Esophagus squamous epithelium (tissue), 5 donors: ENCODE results near the gene PIEZO1. TPM values are rescaled to one million over a fixed set of nuclear protein-coding genes. Genes with fewer than 3 reads are reported as not detected.

Source experiments
- DNase-seq: peaks from one replicate; lab custom pipeline; 2025; lab: John Stamatoyannopoulos, UW
- H3K27ac ChIP-seq, 4 donors: fragments of 200-600 bp; sonication (generic); one replicate each; pipeline ENCODE4 v1.5.1; 2016 to 2019; ENCODE audit warnings: mild to moderate bottlenecking in 1 of 4
- H3K27me3 ChIP-seq, 4 donors: fragments of 200-600 bp; sonication (generic); 1 replicate in 3 of 4; 2 replicates in 1 of 4; pipeline versions ENCODE4 v1.5.1 to v1.6.0; 2017 to 2021; ENCODE audit warnings: antibody characterized with exemption in 1 of 4
- H3K36me3 ChIP-seq, 3 donors: fragments of 200-600 bp; sonication (generic); one replicate each; pipeline ENCODE4 v1.5.1; 2016 to 2019
- H3K4me1 ChIP-seq, 3 donors: fragments of 200-600 bp; sonication (generic); one replicate each; pipeline ENCODE4 v1.5.1; 2017 to 2019
- H3K4me3 ChIP-seq, 4 donors: fragments of 200-600 bp; sonication (generic); 1 replicate in 3 of 4; 2 replicates in 1 of 4; pipeline ENCODE4 v1.5.1; 2016 to 2019; ENCODE audit warnings: mild to moderate bottlenecking in 2 of 4, moderate library complexity in 1 of 4
- H3K9me3 ChIP-seq, 3 donors: fragments of 200-600 bp; sonication (generic); one replicate each; pipeline ENCODE4 v1.5.1; 2016 to 2019
- CTCF ChIP-seq, 6 experiments: fragments of 450-650 bp in 4 of 6; fragments of 200-600 bp in 2 of 6; sonication (generic) in 2 of 6; IDR thresholded peaks; one replicate each; pipeline ENCODE4 v1.5.1; 2016 to 2019; ENCODE audit warnings: antibody characterized with exemption in 6 of 6, mild to moderate bottlenecking in 4 of 6, moderate library complexity in 4 of 6
- POLR2A ChIP-seq, 4 donors: fragments of 450-650 bp; IDR thresholded peaks; one replicate each; pipeline ENCODE4 v1.6.1; 2017; ENCODE audit warnings: antibody characterized with exemption in 4 of 4, mild to moderate bottlenecking in 4 of 4, moderate library complexity in 3 of 4
- WGBS, 2 donors: methylation state at CpG; one replicate each; pipeline ENCODE4 v1.1.5; 2018; 5-methylcytosine and 5-hydroxymethylcytosine counted together
- intact Hi-C: fragments of 100-400 bp; cut with DNase I; formaldehyde crosslinking; loops from one replicate; pipeline ENCODE4 v1.15.0; 2022
- total RNA-seq, 4 donors: library from RNA; depleted of rRNA; stranded (reverse); fragments of >200 nt; gene quantifications; one replicate each; pipeline ENCODE4 v1.1.0, GENCODE V29; 2016
- donor health status: DM: yes; HTN: yes; CAD: no.

Gene PIEZO1
- total RNA-seq, 4 donors from 2014 or later, result 46.0 to 131 (median 103) TPM

DNA sequence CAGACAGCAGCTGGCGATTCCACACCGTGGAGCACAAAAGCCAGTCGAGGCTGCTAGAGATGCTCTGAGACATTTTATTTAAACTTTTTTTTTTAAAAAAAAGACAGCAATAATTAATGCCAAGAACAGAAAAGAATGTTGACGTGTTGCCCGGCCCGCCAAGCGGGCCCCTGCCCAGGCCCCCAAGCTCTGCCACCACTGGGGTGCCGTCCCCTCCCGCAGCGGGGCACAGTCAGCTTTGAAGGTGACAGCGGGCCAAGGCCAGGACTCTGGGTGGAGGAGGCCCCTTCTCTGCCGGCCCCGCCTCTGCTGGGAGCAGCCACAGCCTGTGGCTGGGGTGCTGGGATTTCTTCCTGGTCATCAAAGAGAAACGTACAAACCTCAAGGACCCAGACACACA is 88.6 kb downstream of the PIEZO1 start:
- Histone ChIP-seq H3K4me3 (no peak overlapping the region), H3K27ac (no peak overlapping the region), H3K9me3 (no peaks in the 10 kb centered on the region), H3K27me3 (peaks cover 0 to 29% (median 0%) of the 10 kb centered on the region in 4 donors), H3K36me3 (peaks cover 10 to 54% (median 11%) of the 10 kb centered on the region in 3 donors), H3K4me1 (peaks cover 15 to 29% (median 19%) of the 10 kb centered on the region in 3 donors)
- WGBS, 2 donors, result 85 to 87% methylated on average over 9 to 10 of the region's 14 CpGs
- no peak for DNase-seq
- intact Hi-C loops, result no loop called here
- no peak for TF ChIP-seq CTCF (IDR thresholded peaks at IDR 0.05)
- no peak for TF ChIP-seq POLR2A (IDR thresholded peaks at IDR 0.05)

DNA sequence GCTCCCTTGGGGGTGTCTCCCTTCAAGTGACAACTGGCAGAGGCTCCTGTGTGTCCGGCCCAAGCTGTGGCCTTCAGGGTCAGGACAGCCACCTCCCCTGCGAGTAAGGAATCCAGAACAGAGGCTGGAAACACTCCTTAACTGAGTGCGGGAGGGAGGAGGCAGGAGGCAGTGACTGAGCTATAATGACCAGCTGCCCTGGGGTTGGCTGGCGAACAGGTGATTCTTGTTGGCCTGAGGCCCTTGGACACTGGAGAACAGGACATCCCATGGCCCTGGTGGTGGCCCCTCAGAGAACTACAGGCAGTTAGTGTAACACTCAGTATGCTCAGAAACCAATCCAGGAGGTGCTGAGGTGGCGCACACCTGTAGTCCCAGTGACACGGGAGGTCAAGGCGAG is 89.3 kb downstream of the PIEZO1 start:
- Histone ChIP-seq H3K4me3 (no peak overlapping the region), H3K27ac (no peak overlapping the region), H3K36me3 (peaks cover 10 to 54% (median 11%) of the 10 kb centered on the region in 3 donors), H3K27me3 (peaks cover 0 to 36% (median 0%) of the 10 kb centered on the region in 4 donors), H3K9me3 (no peaks in the 10 kb centered on the region), H3K4me1 (peaks cover 10 to 27% (median 18%) of the 10 kb centered on the region in 3 donors)
- intact Hi-C loops, result no loop called here
- no peak for DNase-seq
- TF ChIP-seq CTCF (IDR thresholded peaks at IDR 0.05) (no peak), POLR2A (IDR thresholded peaks at IDR 0.05) (no peak)
- 86% methylated on average over 3 of the region's 7 CpGs; no CpG with 5 or more reads in 1 of the 2 donors for WGBS, 2 donors

DNA sequence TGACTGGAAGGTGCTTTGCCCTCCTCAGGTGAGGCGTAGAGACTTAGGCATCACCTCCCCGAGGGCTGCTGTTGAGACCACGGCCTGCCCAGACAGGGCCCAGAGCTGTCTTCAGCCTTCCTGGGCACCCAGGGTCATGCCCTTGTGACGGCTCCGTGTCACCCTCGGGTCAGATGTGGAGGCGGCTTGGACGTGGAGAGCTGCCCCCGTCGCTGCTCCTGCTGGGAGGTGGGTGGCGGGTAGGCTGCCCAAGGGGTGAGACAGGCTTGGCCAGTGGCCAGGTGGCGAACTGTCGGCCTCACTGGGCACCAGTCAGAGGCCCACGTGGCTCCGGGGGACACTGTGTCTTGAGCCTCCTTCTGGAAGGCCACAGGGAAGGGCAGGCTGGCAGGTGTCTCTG is 89.8 kb downstream of the PIEZO1 start:
- WGBS, 2 donors, result 20% methylated on average over 1 of the region's 15 CpGs; no CpG with 5 or more reads in 1 of the 2 donors
- intact Hi-C loops, result no loop called here
- H3K27ac ChIP-seq, result no peak overlapping the region
- H3K4me3 ChIP-seq, result no peak overlapping the region
- peaks cover 10 to 49% (median 11%) of the 10 kb centered on the region in 3 donors for H3K36me3 ChIP-seq
- H3K4me1 ChIP-seq, result peaks cover 5 to 22% (median 14%) of the 10 kb centered on the region in 3 donors
- no peak for DNase-seq
- H3K27me3 ChIP-seq, result peaks cover 0 to 41% (median 0%) of the 10 kb centered on the region in 4 donors
- H3K9me3 ChIP-seq, result no peaks in the 10 kb centered on the region
- no peak for TF ChIP-seq CTCF (IDR thresholded peaks at IDR 0.05)

GRCh38 chr16:88694221-88695087 is 90.6 kb downstream of the PIEZO1 start:
- DNase-seq, result no peak
- intact Hi-C loops, result no loop called here
- Histone ChIP-seq H3K9me3 (no peaks in the 10 kb centered on the region), H3K27me3 (peaks cover 0 to 49% (median 0%) of the 10 kb centered on the region in 4 donors), H3K4me1 (peaks cover 5 to 15% (median 14%) of the 10 kb centered on the region in 3 donors), H3K4me3 (no peak overlapping the region), H3K36me3 (peaks cover 10 to 42% (median 11%) of the 10 kb centered on the region in 3 donors), H3K27ac (no peak overlapping the region)
- 80 to 87% methylated on average over 2 to 3 of the region's 37 CpGs for WGBS, 2 donors
- TF ChIP-seq CTCF (IDR thresholded peaks at IDR 0.05) (no peak), POLR2A (IDR thresholded peaks at IDR 0.05) (no peak)
